ENCODE results near the gene TRMT61A.

DNA sequence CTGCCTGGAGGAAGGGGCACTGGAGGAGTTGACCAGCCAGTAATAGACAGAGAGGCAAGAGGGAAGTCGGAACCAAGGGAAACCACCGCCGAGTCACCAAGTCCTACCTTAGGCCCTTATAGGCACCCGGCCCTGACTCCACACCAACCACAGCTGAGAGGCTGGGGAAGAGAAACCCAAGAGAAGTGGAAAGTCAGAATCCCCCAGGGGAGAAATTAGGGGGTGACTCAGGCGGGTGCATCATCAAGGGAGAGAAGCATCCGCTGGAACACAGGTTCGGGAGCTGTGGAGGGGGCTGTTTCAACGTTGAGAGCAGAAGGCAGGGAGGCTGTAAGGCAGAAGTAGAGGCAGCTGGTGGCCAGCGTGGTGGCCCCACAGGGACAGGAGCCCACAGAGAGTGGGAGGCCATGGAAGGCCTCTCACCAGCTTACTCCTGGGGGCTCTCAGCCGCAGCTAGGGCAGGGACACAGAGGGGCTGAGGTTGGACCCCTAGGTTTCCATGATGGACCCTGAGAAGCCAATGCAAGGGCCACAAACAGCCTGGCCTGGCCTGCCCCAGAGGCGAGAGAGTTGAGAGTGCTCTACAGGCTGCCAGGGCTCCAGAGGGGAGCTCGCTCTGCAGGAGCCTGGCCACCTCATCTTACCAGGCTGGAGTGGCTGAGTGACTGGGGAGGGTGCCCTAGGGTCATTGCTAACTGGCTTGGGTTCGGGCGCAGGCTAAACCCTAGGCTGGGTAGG is 1.4 kb upstream of the TRMT61A start:
- TF ChIP-seq MAX (IDR thresholded peaks at IDR 0.05; ENCODE audit: insufficient read depth, insufficient read length) (no peak), POLR2AphosphoS5 (IDR thresholded peaks at IDR 0.05; ENCODE audit: insufficient read depth, low read depth, low read length) (no peak), CTCF (IDR thresholded peaks at IDR 0.05; ENCODE audit: extremely low read depth in 1 of 2, insufficient read depth in 1 of 2, low read depth in 1 of 2, low read length in 2 of 2) (no peak), POLR2A (IDR thresholded peaks at IDR 0.05; ENCODE audit: low read depth, low read length) (no peak), FOS (IDR thresholded peaks at IDR 0.05; ENCODE audit: borderline replicate concordance, insufficient read depth, low read length) (no peak), GATA2 (IDR thresholded peaks at IDR 0.05; ENCODE audit: insufficient read depth, insufficient read length, low read depth, low read length) (no peak), EZH2 (IDR thresholded peaks at IDR 0.05; ENCODE audit: borderline replicate concordance, low read depth, low read length, severe bottlenecking) (no peak)
